Liver (tissue), 9 donors: ENCODE results near the gene CADM2. TPM values are rescaled to one million over a fixed set of nuclear protein-coding genes. Genes with fewer than 3 reads are reported as not detected.

Experiments
- DNase-seq: peaks from one replicate; pipeline ENCODE4 v3.0.0-alpha.2; 2017; ENCODE audit warnings: low spot score
- H3K27ac ChIP-seq, 2 donors: one replicate each; pipeline ENCODE4 v1.7.0; 2013; ENCODE audit warnings: inconsistent platforms in 2 of 2, low read length in 2 of 2, control low read depth in 1 of 2, low read depth in 1 of 2, mild to moderate bottlenecking in 1 of 2
- H3K27me3 ChIP-seq, 4 donors: one replicate each; pipeline versions ENCODE4 v1.6.1 to v1.7.0; 2013; ENCODE audit warnings: low read length in 3 of 4, inconsistent platforms in 1 of 4, mild to moderate bottlenecking in 1 of 4, moderate library complexity in 1 of 4; ENCODE audit not compliant: control insufficient read depth in 4 of 4, insufficient read depth in 4 of 4
- H3K36me3 ChIP-seq, 4 donors: one replicate each; pipeline versions ENCODE4 v1.6.1 to v1.7.0; 2013; ENCODE audit warnings: low read length in 3 of 4, mild to moderate bottlenecking in 3 of 4, low read depth in 1 of 4, moderate library complexity in 1 of 4; ENCODE audit not compliant: control insufficient read depth in 4 of 4, insufficient read depth in 3 of 4
- H3K4me1 ChIP-seq, 4 donors: one replicate each; pipeline versions ENCODE4 v1.6.1 to v1.7.0; 2013; ENCODE audit warnings: low read length in 3 of 4, mild to moderate bottlenecking in 3 of 4, moderate library complexity in 1 of 4; ENCODE audit not compliant: control insufficient read depth in 4 of 4, insufficient read depth in 4 of 4
- H3K4me3 ChIP-seq, 3 donors: one replicate each; pipeline versions ENCODE4 v1.6.1 to v1.7.0; 2013; ENCODE audit warnings: low read length in 3 of 3, control low read depth in 1 of 3, low read depth in 1 of 3, mild to moderate bottlenecking in 1 of 3
- H3K9ac ChIP-seq, 2 donors: one replicate each; pipeline ENCODE4 v1.7.0; 2013; ENCODE audit warnings: low read length in 2 of 2, mild to moderate bottlenecking in 2 of 2, moderate library complexity in 2 of 2, control low read depth in 1 of 2, low read depth in 1 of 2
- H3K9me3 ChIP-seq, 4 donors: one replicate each; pipeline versions ENCODE4 v1.6.1 to v1.7.0; 2013; ENCODE audit warnings: low read length in 3 of 4; ENCODE audit not compliant: control insufficient read depth in 4 of 4
- ATF3 ChIP-seq: IDR thresholded peaks from 2 replicates; pipeline ENCODE4 v1.6.1; 2016; ENCODE audit warnings: antibody characterized with exemption
- CTCF ChIP-seq: fragments of 150-350 bp; IDR thresholded peaks from 2 replicates; pipeline ENCODE4 v1.5.1; 2017; ENCODE audit warnings: improper control_type of control experiment, low read depth, low read length; ENCODE audit not compliant: missing input control
- EGR1 ChIP-seq, 2 donors: IDR thresholded peaks; 2 replicates each; pipeline ENCODE4 v1.6.1; 2016 to 2018; ENCODE audit warnings: antibody characterized with exemption in 2 of 2, low read depth in 2 of 2
- FOXA1 ChIP-seq: IDR thresholded peaks from 2 replicates; pipeline ENCODE4 v1.6.1; 2016; ENCODE audit warnings: antibody characterized with exemption
- FOXA2 ChIP-seq: IDR thresholded peaks from 2 replicates; pipeline ENCODE4 v1.6.1; 2016; ENCODE audit warnings: antibody characterized with exemption
- GABPA ChIP-seq, 2 donors: IDR thresholded peaks in 1 of 2; conservative IDR thresholded peaks in 1 of 2; 2 replicates each; pipeline ENCODE4 v1.6.1; 2016; ENCODE audit warnings: antibody characterized with exemption in 2 of 2, mild to moderate bottlenecking in 1 of 2, moderate library complexity in 1 of 2
- HNF4A ChIP-seq, 2 donors: conservative IDR thresholded peaks; 2 replicates each; pipeline ENCODE4 v1.6.1; 2016; ENCODE audit warnings: antibody characterized with exemption in 2 of 2, mild to moderate bottlenecking in 2 of 2
- HNF4G ChIP-seq: IDR thresholded peaks from 2 replicates; pipeline ENCODE4 v1.6.1; 2016; ENCODE audit warnings: antibody characterized with exemption
- JUND ChIP-seq, 2 donors: IDR thresholded peaks; 2 replicates each; pipeline ENCODE4 v1.6.1; 2016; ENCODE audit warnings: antibody characterized with exemption in 2 of 2
- MAX ChIP-seq: IDR thresholded peaks from 2 replicates; pipeline ENCODE4 v1.6.1; 2016; ENCODE audit warnings: antibody characterized with exemption
- NR2F2 ChIP-seq: IDR thresholded peaks from 2 replicates; pipeline ENCODE4 v1.6.1; 2016; ENCODE audit warnings: antibody characterized with exemption
- RAD21 ChIP-seq, 2 donors: IDR thresholded peaks; 2 replicates each; pipeline ENCODE4 v1.6.1; 2016; ENCODE audit warnings: antibody characterized with exemption in 2 of 2, mild to moderate bottlenecking in 2 of 2
- REST ChIP-seq: IDR thresholded peaks from 2 replicates; pipeline ENCODE4 v1.6.1; 2016; ENCODE audit warnings: antibody characterized with exemption, mild to moderate bottlenecking
- RXRA ChIP-seq, 2 donors: IDR thresholded peaks; 2 replicates each; pipeline ENCODE4 v1.6.1; 2017 to 2018; ENCODE audit warnings: antibody characterized with exemption in 2 of 2, mild to moderate bottlenecking in 1 of 2
- SP1 ChIP-seq: IDR thresholded peaks from 2 replicates; pipeline ENCODE4 v1.6.1; 2018; ENCODE audit warnings: antibody characterized with exemption, mild to moderate bottlenecking
- TAF1 ChIP-seq: conservative IDR thresholded peaks from 2 replicates; pipeline ENCODE4 v1.6.1; 2016; ENCODE audit warnings: antibody characterized with exemption, mild to moderate bottlenecking
- YY1 ChIP-seq: IDR thresholded peaks from 2 replicates; pipeline ENCODE4 v1.6.1; 2016; ENCODE audit warnings: antibody characterized with exemption, mild to moderate bottlenecking
- ZBTB33 ChIP-seq: IDR thresholded peaks from 2 replicates; pipeline ENCODE4 v1.6.1; 2016; ENCODE audit warnings: antibody characterized with exemption
- WGBS: extraction: QIAGEN DNeasy Blood & Tissue Kit; methylation state at CpG from one replicate; pipeline ENCODE4 v1.1.7; 2013; 5-methylcytosine and 5-hydroxymethylcytosine counted together
- polyA plus RNA-seq, 2 donors: library from polyadenylated mRNA; stranded (reverse) in 1 of 2; unstranded in 1 of 2; fragments of 200-250 nt in 1 of 2; fragments of >200 nt in 1 of 2; fragmentation: Nextera tagmentation in 1 of 2; extraction: Ambion mirVana in 1 of 2; gene quantifications; one replicate each; pipeline versions ENCODE4 v1.2.1 to v1.2.3, GENCODE V29; 2013 to 2015
- total RNA-seq, 2 donors: library from RNA; depleted of rRNA; stranded (reverse); fragments of >200 nt; gene quantifications; one replicate each; pipeline ENCODE4 v1.2.3, GENCODE V29; 2014
- donor health status: healthy.
- donor health status: healthy.
- donor health status: healthy.
- donor health status: healthy.
- donor health status: healthy.

CADM2 gene
- total and polyA plus RNA-seq, 4 donors = 0.35 to 0.92 (median 0.51) TPM

- no peak overlapping the region for H3K27ac ChIP-seq
- H3K4me3 ChIP-seq = no peak overlapping the region
- H3K9me3 ChIP-seq = no peaks in the 10 kb centered on the region
- DNase-seq = no peak
- no peaks in the 10 kb centered on the region for H3K4me1 ChIP-seq
- 73% methylated on average over 5 of the region's 5 CpGs for WGBS
- H3K9ac ChIP-seq = no peak overlapping the region
- TF ChIP-seq CTCF (no peak), HNF4G (no peak), TAF1 (no peak), RXRA (IDR thresholded peaks at IDR 0.05) (no peak), ZBTB33 (no peak), EGR1 (IDR thresholded peaks at IDR 0.05; ENCODE audit: low read depth in 2 of 2) (no peak), REST (no peak), YY1 (no peak), ATF3 (no peak), MAX (no peak), NR2F2 (no peak), FOXA2 (no peak), HNF4A (conservative IDR thresholded peaks at IDR 0.05) (no peak), FOXA1 (no peak), SP1 (no peak), RAD21 (IDR thresholded peaks at IDR 0.05) (no peak), JUND (IDR thresholded peaks at IDR 0.05) (no peak)
- H3K27me3 ChIP-seq = no peaks in the 10 kb centered on the region
- H3K36me3 ChIP-seq = no peaks in the 10 kb centered on the region
Observed at GRCh38 chr3:85933326-85933725, 974.5 kb downstream of the CADM2 start.

GRCh38 chr3:85935171-85935570, 976.4 kb downstream of the CADM2 start:
- TF ChIP-seq HNF4G = no peak
- TF ChIP-seq GABPA (IDR thresholded peaks at IDR 0.05 in 1 of 2, conservative IDR thresholded peaks at IDR 0.05 in 1 of 2) = no peak
- no peak for TF ChIP-seq ATF3
- no peak for TF ChIP-seq SP1
- Histone ChIP-seq H3K27ac (no peak overlapping the region), H3K4me3 (no peak overlapping the region), H3K9me3 (no peaks in the 10 kb centered on the region), H3K4me1 (no peaks in the 10 kb centered on the region), H3K27me3 (no peaks in the 10 kb centered on the region), H3K9ac (no peak overlapping the region), H3K36me3 (no peaks in the 10 kb centered on the region)
- no peak for DNase-seq
- WGBS = 95% methylated on average over 1 of the region's 1 CpG
